ENCODE measurements around the gene KMT2B.

The KMT2B gene

GRCh38 chr19:35704218-35704617, 13.6 kb upstream of the KMT2B start, which contains the start of gene ZBTB32:
ZBTB32 (plus strand) TSS chr19:35704558; CDS start chr19:35714627, 10,069 bp downstream.
- Histone ChIP-seq H3K36me3 (ENCODE audit: control insufficient read depth in 2 of 2, insufficient read depth in 1 of 2, low read length in 2 of 2) (no peaks in the 10 kb centered on the region; a peak in 1 of 3 replicates), H3K9me3 (ENCODE audit: control insufficient read depth, insufficient read depth, low read depth, low read length) (no peaks in the 10 kb centered on the region), H3K4me1 (ENCODE audit: control insufficient read depth, insufficient read depth, low read length) (peaks cover 6% of the 10 kb centered on the region), H3K27ac (ENCODE audit: extremely low read depth, low read depth, low read length) (no peak within 1 kb of the TSS), H3K4me3 (ENCODE audit: low read depth, low read length) (no peak within 1 kb of the TSS)
- CTCF ChIA-PET: interaction anchor here (0.6 to 5.7 kb wide), 7 partner anchors 8 to 416 kb away, joined by 3 to 46 read pairs (median 4); no protein-coding TSS in a partner anchor
- TF ChIP-seq, protein P1, sequence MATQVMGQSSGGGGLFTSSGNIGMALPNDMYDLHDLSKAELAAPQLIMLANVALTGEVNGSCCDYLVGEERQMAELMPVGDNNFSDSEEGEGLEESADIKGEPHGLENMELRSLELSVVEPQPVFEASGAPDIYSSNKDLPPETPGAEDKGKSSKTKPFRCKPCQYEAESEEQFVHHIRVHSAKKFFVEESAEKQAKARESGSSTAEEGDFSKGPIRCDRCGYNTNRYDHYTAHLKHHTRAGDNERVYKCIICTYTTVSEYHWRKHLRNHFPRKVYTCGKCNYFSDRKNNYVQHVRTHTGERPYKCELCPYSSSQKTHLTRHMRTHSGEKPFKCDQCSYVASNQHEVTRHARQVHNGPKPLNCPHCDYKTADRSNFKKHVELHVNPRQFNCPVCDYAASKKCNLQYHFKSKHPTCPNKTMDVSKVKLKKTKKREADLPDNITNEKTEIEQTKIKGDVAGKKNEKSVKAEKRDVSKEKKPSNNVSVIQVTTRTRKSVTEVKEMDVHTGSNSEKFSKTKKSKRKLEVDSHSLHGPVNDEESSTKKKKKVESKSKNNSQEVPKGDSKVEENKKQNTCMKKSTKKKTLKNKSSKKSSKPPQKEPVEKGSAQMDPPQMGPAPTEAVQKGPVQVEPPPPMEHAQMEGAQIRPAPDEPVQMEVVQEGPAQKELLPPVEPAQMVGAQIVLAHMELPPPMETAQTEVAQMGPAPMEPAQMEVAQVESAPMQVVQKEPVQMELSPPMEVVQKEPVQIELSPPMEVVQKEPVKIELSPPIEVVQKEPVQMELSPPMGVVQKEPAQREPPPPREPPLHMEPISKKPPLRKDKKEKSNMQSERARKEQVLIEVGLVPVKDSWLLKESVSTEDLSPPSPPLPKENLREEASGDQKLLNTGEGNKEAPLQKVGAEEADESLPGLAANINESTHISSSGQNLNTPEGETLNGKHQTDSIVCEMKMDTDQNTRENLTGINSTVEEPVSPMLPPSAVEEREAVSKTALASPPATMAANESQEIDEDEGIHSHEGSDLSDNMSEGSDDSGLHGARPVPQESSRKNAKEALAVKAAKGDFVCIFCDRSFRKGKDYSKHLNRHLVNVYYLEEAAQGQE (tag by site-specific recombination; IDR thresholded peaks at IDR 0.05): peak; percentile 98
- no peak for TF ChIP-seq ZNF146 (tag by site-specific recombination; IDR thresholded peaks at IDR 0.05)
- POLR2A ChIA-PET: interaction anchor here (1.4 kb wide), 1 partner anchor 9 kb away, joined by 3 read pairs; no protein-coding TSS in a partner anchor

DNA sequence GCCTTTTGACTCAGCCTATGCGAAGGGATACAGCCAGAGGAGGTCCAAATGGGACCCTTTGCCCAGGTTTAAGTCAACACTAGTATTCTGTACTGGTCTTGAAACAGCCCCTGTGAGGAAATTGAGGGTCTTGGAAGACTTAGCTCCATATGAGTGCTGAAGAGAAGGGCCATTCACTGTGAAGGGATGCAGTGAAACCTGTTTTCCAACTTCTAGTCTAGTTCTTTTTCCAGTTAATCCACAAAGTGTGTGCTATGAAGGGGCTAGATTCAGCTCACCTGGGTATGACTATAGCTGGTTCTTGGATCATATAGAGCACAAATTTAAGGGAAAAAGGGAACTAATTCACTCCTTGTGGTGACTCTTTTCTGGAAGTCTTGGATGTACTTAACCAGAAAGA, 9.4 kb upstream of the KMT2B start:
- H3K4me3 ChIP-seq (ENCODE audit: low read depth, low read length): no peak overlapping the region
- H3K4me1 ChIP-seq (ENCODE audit: control insufficient read depth, insufficient read depth, low read length): 0 out of 2 replicates have a peak, but pooled peaks cover 2% of the 10 kb centered on the region
- TF ChIP-seq ZNF214 (tag by site-specific recombination; IDR thresholded peaks at IDR 0.05; ENCODE audit: borderline replicate concordance) (no peak), KLF9 (tag by site-specific recombination; IDR thresholded peaks at IDR 0.05; ENCODE audit: low read depth) (no peak), PRDM6 (tag by site-specific recombination; IDR thresholded peaks at IDR 0.05) (no peak), MYNN (tag by site-specific recombination; IDR thresholded peaks at IDR 0.05; ENCODE audit: borderline replicate concordance) (no peak)
- POLR2A ChIA-PET: interaction anchor here (0.7 to 1.4 kb wide), 6 partner anchors 7 to 112 kb away, joined by 3 to 5 read pairs (median 4); partner anchors contain the start of gene LIN37
- CTCF ChIA-PET: interaction anchor here (0.5 to 4.2 kb wide), 7 partner anchors 14 to 259 kb away, joined by 3 to 29 read pairs (median 4); no protein-coding TSS in a partner anchor
- H3K9me3 ChIP-seq (ENCODE audit: control insufficient read depth, insufficient read depth, low read depth, low read length): no peaks in the 10 kb centered on the region
- no peak overlapping the region for H3K27ac ChIP-seq (ENCODE audit: extremely low read depth, low read depth, low read length)
- no peaks in the 10 kb centered on the region; a peak in 1 of 3 replicates for H3K36me3 ChIP-seq (ENCODE audit: control insufficient read depth in 2 of 2, insufficient read depth in 1 of 2, low read length in 2 of 2)

DNA sequence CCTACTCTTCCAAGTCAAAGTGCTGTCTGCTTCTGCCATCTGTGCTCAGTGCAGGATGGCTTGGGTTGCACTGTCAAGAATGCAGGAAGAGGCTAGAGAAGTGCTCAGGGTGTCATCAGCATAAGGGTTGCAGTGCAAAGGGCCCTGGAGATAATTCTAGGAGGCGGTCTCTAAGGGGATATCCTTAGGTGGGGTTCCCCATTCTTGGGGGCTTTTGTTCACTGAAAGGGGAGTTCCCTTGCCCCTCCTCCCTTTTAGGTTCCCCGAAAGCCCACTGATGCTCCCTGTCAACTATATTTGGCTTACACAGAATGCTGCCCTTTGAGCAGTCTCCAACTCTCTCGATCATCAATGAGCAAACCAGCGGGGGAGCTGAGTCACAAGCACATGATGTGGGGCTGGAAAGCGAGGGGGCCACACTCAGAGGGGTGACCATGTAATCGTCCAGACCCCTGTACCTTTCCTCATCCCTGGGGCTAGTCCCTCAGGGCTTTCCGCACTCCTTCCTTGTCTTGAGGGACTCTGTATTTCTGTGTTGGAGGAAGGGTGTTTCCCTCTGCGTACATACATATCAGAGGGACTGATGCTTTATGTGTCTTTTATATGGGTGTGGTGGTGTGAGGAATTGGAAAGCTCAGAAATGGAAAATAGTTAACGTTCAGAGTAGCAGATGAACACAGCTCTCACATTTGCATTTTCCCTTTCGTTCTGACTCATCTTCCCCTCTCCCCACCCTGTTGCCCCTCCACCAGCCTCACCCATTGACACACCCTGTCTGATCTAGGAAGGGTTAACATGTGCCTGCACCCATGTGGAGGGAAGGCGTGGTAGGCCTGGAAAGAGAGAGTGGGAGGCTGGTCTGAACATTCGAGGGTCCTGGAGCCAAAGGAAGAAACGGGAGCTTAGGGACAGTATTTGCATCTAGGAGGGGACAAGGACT, 6.7 kb upstream of the KMT2B start:
- Histone ChIP-seq H3K27ac (ENCODE audit: extremely low read depth, low read depth, low read length) (0 out of 2 replicates have a peak overlapping the region, but pooled peaks have one; percentile 20), H3K9me3 (ENCODE audit: control insufficient read depth, insufficient read depth, low read depth, low read length) (no peaks in the 10 kb centered on the region), H3K4me3 (ENCODE audit: low read depth, low read length) (no peak overlapping the region), H3K36me3 (ENCODE audit: control insufficient read depth in 2 of 2, insufficient read depth in 1 of 2, low read length in 2 of 2) (no peaks in the 10 kb centered on the region; a peak in 1 of 3 replicates), H3K4me1 (ENCODE audit: control insufficient read depth, insufficient read depth, low read length) (peaks cover 7% of the 10 kb centered on the region)
- ChIA-PET POLR2A (interaction anchor here (0.6 to 3.9 kb wide), 5 partner anchors 8 to 210 kb away, joined by 4 to 38 read pairs (median 5); partner anchors contain the start of gene COX6B1), CTCF (interaction anchor here (0.7 to 6.0 kb wide), 6 partner anchors 10 to 216 kb away, joined by 3 to 119 read pairs (median 3); no protein-coding TSS in a partner anchor)
- TF ChIP-seq ZBTB17 (tag by site-specific recombination; IDR thresholded peaks at IDR 0.05) (peak; percentile 29; the same call in 1 of the 2 replicates), ZNF175 (tag by site-specific recombination; IDR thresholded peaks at IDR 0.05) (no peak), PRDM1 (tag by site-specific recombination; IDR thresholded peaks at IDR 0.05) (peak; percentile 74), KLF8 (tag by site-specific recombination; IDR thresholded peaks at IDR 0.05) (peak; percentile 33; the same call in 1 of the 2 replicates), SP2 (tag by site-specific recombination; IDR thresholded peaks at IDR 0.05) (no peak), BCL6B (tag by site-specific recombination; IDR thresholded peaks at IDR 0.05) (no peak), KLF1 (tag by site-specific recombination; IDR thresholded peaks at IDR 0.05) (peak; percentile 98), ZNF777 (tag by site-specific recombination; IDR thresholded peaks at IDR 0.05; ENCODE audit: borderline replicate concordance) (no peak), GLIS2 (tag by site-specific recombination; IDR thresholded peaks at IDR 0.05) (no peak; the same call in 1 of the 2 replicates)
- TF ChIP-seq, protein P2, sequence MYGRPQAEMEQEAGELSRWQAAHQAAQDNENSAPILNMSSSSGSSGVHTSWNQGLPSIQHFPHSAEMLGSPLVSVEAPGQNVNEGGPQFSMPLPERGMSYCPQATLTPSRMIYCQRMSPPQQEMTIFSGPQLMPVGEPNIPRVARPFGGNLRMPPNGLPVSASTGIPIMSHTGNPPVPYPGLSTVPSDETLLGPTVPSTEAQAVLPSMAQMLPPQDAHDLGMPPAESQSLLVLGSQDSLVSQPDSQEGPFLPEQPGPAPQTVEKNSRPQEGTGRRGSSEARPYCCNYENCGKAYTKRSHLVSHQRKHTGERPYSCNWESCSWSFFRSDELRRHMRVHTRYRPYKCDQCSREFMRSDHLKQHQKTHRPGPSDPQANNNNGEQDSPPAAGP (tag by site-specific recombination; IDR thresholded peaks at IDR 0.05): peak; percentile 82; the same call in 1 of the 2 replicates
- TF ChIP-seq, protein P3, sequence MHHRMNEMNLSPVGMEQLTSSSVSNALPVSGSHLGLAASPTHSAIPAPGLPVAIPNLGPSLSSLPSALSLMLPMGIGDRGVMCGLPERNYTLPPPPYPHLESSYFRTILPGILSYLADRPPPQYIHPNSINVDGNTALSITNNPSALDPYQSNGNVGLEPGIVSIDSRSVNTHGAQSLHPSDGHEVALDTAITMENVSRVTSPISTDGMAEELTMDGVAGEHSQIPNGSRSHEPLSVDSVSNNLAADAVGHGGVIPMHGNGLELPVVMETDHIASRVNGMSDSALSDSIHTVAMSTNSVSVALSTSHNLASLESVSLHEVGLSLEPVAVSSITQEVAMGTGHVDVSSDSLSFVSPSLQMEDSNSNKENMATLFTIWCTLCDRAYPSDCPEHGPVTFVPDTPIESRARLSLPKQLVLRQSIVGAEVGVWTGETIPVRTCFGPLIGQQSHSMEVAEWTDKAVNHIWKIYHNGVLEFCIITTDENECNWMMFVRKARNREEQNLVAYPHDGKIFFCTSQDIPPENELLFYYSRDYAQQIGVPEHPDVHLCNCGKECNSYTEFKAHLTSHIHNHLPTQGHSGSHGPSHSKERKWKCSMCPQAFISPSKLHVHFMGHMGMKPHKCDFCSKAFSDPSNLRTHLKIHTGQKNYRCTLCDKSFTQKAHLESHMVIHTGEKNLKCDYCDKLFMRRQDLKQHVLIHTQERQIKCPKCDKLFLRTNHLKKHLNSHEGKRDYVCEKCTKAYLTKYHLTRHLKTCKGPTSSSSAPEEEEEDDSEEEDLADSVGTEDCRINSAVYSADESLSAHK (tag by site-specific recombination; IDR thresholded peaks at IDR 0.05): no peak
